C4-2B (cell line): ENCODE measurements around the gene SPAG4.

ENCODE experiments used
- H3K27ac ChIP-seq: fragments of 450-650 bp; 2 replicates; pipeline ENCODE4 v1.5.1; 2017
- ZFX ChIP-seq: fragments of 450-650 bp; IDR thresholded peaks from 2 replicates; pipeline ENCODE4 v1.6.1; 2017
- TF ChIP-seq, protein P1 (sequence below): fragments of 450-650 bp; conservative IDR thresholded peaks from 2 replicates; pipeline ENCODE4 v1.5.1; 2017; ENCODE audit warnings: mild to moderate bottlenecking

Gene SPAG4

GRCh38 chr20:35640724-35641123 is 25.1 kb downstream of the SPAG4 start:
- H3K27ac ChIP-seq, result no peak overlapping the region
- TF ChIP-seq ZFX, result no peak
- TF ChIP-seq, protein P1, sequence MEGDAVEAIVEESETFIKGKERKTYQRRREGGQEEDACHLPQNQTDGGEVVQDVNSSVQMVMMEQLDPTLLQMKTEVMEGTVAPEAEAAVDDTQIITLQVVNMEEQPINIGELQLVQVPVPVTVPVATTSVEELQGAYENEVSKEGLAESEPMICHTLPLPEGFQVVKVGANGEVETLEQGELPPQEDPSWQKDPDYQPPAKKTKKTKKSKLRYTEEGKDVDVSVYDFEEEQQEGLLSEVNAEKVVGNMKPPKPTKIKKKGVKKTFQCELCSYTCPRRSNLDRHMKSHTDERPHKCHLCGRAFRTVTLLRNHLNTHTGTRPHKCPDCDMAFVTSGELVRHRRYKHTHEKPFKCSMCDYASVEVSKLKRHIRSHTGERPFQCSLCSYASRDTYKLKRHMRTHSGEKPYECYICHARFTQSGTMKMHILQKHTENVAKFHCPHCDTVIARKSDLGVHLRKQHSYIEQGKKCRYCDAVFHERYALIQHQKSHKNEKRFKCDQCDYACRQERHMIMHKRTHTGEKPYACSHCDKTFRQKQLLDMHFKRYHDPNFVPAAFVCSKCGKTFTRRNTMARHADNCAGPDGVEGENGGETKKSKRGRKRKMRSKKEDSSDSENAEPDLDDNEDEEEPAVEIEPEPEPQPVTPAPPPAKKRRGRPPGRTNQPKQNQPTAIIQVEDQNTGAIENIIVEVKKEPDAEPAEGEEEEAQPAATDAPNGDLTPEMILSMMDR, result no peak

- TF ChIP-seq, protein P1, result no peak
- H3K27ac ChIP-seq, result no peak overlapping the region
Observed at GRCh38 chr20:35641743-35642142, 26.1 kb downstream of the SPAG4 start.

DNA sequence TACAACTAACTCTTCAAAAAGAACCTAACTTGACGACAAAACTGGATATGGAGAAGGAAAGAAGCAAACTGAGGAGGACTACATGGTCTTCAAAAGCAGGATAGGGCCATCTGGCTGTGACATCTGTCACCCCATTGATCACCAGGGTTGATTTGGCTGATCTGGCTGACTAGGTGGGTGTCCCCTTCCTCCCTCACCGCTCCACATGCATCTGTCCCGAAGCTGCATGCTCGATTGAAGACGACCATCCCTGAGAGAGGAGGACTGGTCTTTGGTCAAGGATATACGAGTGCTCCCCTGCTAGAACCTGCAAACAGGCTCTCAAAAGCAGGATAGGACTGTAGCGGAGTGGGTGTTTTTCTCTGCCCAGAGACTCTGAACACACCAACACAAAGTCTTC is 27.4 kb downstream of the SPAG4 start:
- TF ChIP-seq, protein P1, result no peak
- no peak for TF ChIP-seq ZFX
- no peak overlapping the region for H3K27ac ChIP-seq

- TF ChIP-seq ZFX, result no peak
- TF ChIP-seq, protein P1, result no peak
- no peak overlapping the region for H3K27ac ChIP-seq
Observed at GRCh38 chr20:35644806-35645205, 29.2 kb downstream of the SPAG4 start.

DNA sequence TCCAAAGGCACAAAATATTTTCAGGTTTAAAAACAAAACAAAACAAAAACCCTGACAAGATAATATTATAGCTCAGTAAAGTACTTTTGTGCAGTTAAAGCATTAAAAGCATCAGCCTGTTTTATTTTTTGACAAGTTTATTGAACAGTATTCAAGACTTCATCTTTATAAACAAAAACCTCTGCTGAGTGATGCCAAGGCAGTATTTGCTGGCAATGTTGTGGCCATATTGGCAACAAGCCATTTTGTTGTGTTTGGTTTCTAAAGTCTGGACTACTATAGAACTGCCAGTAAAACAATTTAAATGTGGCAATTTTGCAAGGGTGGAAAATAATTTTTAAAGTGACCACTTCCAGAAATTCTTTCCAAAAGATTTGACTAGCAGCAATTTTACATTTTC is 33.2 kb downstream of the SPAG4 start:
- TF ChIP-seq, protein P1, result no peak
- H3K27ac ChIP-seq, result no peak overlapping the region

GRCh38 chr20:35650632-35651031 is 35.0 kb downstream of the SPAG4 start:
- TF ChIP-seq, protein P1, result no peak
- TF ChIP-seq ZFX, result no peak
- no peak overlapping the region for H3K27ac ChIP-seq

GRCh38 chr20:35651958-35652357 is 36.3 kb downstream of the SPAG4 start:
- TF ChIP-seq, protein P1, result no peak
- no peak for TF ChIP-seq ZFX

More at GRCh38 chr20:35651958-35652357, 36.3 kb downstream of the SPAG4 start:
- no peak overlapping the region for H3K27ac ChIP-seq
